GM18520 (cell line): ENCODE data around the gene AFAP1L1.

Experiments
- ATAC-seq: cut with Tn5 transposase; IDR thresholded peaks from one replicate; pipeline ENCODE4 v1.9.1; 2021; ENCODE audit not compliant: unreplicated experiment

AFAP1L1 gene

DNA sequence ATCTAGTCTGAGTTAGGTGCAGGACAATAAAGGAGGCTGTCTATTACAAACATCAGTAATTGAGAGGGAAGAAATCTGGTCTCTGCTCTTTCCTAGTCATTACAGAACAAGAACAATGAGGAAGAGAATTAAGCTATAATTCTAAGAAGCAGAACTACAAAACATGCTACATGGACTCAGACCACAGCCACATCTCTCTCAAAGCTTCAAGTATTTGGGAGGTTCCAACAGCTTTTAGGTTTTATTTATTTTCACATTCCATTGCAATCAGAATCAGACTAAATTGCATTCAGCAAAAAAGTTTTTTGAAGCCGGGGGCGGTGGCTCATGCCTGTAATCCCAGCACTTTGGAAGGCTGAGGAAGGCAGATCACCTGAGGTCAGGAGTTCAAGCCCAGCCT lies 72.5 kb downstream of the AFAP1L1 start:
- ATAC-seq, result no peak

DNA sequence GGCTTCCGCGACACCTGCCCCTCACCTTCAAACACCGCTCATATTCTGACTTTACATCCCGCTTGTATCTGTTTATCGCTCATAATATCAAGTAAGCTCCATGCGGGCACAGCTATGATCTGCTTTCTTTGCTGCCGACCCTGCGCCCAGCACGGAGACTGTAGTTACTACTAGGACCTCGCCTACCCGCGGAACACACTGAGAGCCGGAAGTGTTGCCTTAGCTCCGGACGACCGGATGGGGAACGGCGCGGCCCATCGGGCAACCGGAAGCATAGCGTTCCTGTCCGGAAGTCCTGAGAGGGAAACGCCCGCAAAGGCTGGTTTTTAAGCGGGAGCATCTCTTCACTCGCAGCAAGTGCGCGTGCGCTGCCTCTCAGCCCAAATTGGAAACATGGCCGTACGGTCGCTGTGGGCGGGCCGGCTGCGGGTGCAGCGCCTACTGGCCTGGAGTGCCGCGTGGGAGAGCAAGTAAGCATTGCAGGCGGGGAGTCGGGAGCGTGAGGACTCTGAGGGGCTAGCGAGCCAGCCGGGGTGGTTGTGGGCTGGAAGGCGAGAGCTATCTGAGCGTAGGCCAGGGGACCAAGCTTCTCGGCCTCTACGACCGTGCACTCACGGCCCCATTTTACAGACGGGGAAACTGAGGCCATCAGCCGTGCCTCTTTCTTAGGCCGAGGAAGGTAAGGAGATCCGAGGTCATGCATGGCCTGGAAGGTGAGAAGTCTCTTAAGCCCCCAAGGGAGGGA lies 73.7 kb downstream of the AFAP1L1 start, which contains the start of gene GRPEL2:
Gene GRPEL2, plus strand, starts transcription at position 353 of the 745 bp plus-strand sequence. Its CDS starts 41 bp downstream, at position 394.
- peak; percentile 94 for ATAC-seq

DNA sequence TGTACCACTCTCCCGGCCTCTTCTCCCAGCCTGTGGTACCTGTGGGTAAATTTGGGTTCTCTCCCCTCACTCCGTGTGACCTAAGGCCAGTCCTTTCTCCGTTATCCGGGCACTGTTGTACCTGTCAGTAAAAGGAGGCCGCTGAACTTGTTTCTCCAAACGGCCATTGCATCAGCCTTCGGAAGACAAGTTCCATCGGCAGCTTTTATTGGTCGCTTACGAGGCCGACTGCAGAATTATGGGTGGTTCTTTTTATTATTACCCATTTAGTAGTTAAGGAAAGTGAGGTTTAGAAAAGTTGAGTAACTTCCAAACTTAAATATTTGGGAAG lies 74.2 kb downstream of the AFAP1L1 start:
- ATAC-seq, result no peak

DNA sequence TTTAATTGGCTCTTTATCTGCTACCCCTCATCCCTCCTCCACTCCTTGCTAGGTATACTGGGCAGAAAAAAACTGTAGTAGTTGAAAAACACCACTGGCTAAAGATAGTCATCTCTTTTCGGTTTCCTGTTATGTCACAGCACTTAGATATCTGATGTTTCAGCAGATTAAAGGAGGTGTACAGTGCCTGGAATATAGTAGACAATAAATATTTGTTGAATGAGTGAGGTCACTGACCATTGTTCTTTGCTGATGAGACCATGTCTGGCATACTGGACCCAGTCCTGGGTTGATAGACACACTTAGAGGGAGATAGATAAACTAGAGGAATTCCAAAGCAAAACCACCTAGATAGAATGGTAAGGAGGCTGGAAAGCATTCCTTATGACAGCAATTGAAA lies 76.9 kb downstream of the AFAP1L1 start:
- no peak for ATAC-seq

DNA sequence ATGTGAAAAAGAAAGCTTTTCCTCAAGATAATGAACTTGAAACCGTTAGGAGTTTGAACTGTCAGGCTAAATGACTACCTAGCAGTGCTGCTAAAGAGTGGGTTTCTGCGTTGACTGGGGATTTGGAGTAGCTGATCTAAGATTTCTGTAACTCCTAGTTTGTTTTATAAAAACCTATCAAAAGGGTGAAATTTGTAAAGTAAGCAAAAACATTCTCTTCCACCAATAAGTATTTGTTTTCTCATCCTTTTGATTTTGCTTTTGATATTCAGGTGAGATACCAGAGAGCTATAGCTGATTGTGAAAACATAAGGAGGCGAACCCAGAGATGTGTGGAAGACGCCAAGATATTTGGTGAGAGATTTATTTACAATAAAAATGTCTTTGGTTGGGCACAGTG lies 77.7 kb downstream of the AFAP1L1 start:
- ATAC-seq, result no peak

DNA sequence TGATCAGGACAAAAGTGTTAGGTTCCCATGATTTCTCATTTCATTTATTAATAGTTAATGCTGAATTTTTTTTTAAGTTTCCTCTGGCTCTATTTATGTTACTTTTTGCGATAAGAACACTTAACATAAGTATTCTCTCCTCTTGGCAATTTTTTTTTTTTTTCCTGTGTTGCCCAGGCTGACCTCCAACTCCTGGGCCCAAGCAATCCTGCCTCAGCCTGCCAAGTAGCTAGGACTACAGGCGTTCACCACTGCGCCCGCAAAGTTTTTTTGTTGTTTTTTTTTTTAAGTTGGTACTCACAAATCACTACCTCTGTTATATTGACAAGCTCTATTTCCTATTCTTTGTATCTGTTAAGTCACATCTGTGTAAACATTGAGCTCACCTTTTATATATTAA lies 80.5 kb downstream of the AFAP1L1 start:
- no peak for ATAC-seq

DNA sequence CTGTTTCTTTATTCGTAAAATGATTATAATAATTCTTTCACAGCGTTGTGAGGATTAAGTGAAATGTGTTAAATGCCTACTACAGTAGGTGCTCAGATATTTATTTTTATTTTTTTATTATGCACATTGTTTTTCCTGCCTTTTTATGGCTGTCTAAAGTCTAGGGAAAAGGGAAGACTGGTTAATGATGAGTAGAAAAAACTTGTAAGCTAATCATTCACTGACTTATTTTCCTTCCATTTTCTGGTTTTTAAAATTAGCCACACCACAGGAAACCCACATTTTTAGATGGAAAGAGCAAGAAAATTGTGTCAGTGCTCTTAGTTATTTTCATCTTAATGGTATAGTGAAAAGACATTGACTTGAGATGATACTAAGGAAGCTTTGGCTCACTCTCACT lies 82.3 kb downstream of the AFAP1L1 start:
- no peak for ATAC-seq

DNA sequence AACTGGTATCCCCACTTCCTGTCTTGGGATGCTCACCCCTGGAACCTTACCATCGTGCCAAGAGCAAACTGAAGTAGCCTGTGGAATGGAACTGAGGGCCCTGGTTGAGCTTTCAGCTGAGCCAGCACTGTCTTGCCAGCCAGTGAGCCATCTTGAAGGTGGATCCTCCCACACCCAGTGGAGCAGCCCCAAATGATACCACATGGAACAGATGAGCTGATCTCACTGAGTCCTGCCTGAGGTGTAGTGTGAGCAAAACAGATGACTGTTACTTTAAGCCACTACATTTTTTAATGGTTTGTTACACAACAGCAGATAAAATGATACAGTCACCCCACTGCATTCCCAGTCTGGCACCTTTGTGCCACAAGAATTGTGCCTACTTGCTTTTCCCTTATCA lies 84.0 kb downstream of the AFAP1L1 start:
- no peak for ATAC-seq

DNA sequence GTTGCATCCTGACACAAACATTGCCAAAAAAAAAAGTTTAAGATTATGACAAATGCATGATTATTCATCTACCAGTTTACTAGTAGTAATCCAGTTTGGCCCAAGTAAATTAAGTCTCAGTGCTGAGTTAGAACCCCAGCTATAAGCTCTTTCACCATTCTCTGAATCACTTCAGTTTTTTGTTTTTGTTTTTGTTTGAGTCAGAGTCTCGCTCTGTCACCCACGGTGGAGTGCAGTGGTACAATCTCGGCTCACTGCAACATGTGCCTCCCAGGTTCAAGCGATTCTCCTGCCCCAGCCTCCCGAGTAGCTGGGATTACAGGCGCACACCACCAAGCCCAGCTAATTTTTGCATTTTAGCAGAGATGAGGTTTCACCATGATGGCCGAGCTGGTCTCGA lies 84.7 kb downstream of the AFAP1L1 start:
- no peak for ATAC-seq

DNA sequence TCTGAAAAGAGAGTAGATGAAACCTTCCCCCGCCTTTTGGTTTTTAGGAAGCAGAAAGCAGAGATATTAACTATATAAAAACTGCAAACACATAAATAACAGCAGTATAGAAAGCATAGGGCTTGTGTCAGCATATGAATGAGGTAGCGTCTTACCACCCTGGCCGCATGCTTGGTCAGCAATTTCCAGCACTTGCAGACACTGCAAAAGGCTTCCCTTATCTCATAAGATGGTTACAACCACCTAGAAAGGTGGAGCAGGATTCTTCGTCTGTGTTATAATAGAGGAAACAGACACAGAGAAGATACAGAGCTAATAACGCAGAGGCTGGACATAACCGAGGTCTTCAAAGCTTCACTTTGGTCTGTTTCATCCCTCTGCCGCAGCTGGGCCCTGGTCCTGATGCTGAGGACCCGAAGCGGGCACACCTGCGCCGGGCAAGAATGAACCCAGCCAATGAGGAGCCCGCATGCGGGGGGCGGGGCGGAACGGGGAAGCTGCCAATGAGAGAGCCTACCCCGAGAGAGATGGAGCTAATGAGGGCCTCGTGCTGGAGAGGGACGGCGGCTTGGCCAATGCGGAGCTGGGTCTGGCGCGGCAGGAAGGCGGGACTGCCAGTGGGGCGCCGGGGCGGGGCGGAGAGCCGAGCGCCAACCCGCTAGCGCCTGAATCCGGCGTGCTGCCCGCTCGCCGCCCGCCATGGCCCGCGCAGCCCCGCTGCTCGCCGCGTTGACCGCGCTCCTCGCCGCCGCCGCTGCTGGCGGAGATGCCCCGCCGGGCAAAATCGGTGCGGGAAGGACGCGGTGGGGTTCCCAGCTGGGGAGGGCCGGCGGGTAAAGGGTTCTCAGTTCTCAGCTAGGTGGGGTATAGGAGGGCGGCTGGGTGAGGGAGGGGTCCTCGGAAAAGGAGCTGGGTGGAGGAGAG lies 86.0 kb downstream of the AFAP1L1 start, which contains the start of gene PCYOX1L:
Gene PCYOX1L, plus strand, starts transcription at position 677 of the 924 bp plus-strand sequence. Its CDS starts 23 bp downstream, at position 700.
- peak; percentile 100 for ATAC-seq

DNA sequence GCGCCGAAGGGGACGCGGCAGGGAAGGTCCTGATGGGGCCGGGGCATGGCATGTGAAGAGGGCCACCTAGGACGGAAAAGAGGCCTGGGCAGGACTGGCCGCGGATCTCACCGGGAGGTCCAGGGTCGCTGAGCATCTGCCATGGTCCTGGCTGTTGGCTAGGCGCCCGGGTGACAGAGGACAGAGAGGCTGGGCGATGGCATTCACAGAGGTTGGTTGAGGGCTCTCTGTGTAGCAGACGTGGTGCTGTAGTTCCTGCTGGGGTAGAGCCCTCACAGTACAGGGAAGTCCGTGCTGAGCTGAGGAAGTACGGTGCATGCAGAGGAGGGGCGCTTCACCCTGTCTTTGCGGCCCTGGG lies 86.6 kb downstream of the AFAP1L1 start:
- no peak for ATAC-seq

DNA sequence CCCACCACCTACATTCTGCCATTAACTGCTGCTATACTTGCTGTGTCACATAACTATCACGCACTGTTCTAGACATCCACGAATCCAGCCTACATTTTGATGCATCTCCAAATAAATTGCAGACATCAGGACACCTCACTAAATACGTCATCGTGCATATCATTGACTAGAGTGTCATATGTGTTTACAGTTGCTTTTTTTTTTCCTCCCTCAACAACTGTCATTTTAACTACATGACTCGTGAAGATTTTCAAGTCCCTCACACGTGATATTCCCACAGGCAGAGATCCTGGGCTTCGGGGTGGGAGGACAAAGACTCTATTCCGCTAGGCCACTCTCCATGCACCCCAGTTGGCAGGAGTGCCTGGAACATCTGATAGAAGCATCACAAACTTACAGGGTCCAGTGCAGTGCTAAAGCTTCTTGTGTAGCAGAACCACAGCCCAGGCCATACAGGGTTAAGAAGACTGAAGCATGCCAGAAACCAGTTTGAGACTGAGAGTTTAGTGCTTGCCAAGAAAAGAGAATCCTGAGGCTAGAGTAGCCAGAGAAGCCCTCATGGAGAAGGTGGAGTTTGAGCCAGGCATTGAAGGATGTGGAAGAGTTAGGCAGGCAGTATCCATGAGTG lies 87.3 kb downstream of the AFAP1L1 start:
- ATAC-seq, result no peak

DNA sequence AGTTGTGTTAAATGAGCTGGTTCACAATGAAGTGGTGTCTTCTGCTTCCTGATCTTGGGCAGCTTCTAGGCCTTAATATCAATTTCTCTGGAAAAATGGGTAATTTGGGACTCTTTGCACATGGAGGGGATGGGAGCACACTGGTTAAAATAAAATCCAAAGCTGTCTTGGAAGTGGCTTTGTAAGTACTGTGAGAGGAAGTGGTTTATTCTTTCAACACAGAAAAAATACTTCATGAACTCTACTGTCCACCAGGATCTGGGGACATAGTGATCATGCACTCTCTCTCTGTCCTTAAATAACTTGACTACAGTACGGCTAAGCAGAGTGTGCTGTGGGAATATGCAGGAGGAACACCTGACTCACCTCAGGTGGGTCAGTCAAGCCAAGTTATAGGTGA lies 88.6 kb downstream of the AFAP1L1 start:
- no peak for ATAC-seq

DNA sequence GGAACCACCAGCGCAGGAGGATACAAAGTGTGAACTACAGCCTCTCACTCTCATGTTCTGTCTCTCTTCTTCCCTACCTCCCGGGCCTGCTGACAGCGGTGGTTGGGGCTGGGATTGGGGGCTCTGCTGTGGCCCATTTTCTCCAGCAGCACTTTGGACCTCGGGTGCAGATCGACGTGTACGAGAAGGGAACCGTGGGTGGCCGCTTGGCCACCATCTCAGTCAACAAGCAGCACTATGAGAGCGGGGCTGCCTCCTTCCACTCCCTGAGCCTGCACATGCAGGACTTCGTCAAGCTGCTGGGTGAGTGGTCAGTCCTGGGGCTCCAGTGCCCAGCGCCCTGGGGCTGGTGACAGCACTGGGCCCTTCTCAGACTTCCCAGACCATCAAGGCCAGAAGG lies 90.9 kb downstream of the AFAP1L1 start:
- ATAC-seq, result no peak

DNA sequence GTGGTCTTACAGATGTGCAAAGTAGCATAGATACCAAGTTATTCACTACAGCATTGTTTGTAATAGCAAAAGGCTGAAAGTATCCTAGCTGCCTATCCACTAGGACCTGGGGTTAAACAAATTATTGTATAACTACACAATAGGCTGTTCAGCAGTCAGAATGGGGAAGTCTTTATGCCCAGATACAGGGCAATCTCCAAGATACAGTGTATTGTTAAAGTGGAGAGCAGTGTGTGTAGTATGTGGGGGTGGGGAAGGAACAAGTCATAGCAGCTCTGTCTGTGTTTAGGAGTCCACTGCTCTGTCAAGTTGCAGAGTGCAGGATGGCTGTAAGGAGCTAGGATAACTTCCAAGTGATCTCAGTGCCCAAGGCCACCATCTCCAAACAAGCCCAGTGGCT lies 91.7 kb downstream of the AFAP1L1 start:
- no peak for ATAC-seq

DNA sequence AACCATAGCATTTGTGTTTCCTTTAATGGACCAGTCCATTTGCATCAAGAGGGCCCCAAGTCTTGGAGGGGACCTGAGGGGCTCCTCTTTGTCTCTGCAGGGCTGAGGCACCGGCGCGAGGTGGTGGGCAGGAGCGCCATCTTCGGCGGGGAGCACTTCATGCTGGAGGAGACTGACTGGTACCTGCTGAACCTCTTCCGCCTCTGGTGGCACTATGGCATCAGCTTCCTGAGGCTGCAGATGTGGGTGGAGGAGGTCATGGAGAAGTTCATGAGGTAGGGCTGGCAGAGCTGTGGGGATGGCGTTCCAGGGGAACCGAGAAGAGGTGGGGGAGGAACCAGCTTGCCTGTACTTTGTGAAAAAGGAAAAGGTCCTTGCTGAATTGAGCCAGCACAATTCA lies 92.3 kb downstream of the AFAP1L1 start:
- no peak for ATAC-seq

DNA sequence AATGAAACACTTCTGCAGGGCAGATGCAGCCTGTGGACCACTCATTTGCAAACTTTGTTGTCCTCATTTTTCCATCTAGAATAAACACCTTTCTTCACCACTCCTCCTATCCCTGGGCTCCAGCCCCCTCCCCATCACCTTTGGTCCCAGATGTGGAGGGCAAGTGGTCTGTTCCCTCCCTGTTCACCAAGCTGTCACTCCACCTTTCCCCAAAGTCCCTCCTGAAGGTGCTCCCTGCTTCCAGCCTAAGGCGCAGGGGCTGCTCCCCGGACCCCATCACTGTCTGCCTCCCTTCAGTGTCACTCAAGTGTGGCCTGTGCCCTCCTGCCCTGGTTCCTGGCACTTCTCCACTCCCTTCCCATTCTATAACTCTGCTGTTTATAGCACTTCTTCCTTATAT lies 93.1 kb downstream of the AFAP1L1 start:
- ATAC-seq, result no peak

DNA sequence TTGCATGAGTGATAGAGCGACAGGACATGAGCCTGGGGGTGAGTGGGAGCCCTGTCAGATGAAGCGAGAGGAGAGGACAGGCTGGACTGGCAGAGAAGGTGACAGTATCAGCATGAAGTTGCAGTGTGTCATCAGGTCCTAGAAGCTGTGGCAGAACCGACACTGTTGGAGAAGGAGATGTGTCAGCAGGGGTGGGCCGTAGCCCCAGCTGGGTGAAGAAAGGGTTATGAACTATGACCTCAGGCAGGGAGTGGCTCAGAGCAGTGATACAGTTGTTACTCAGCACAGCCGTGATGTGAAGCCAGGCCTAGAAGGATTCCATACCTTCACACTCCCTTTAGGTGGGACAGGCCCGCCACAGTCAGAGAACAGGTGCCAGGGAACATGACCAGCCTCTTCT lies 93.8 kb downstream of the AFAP1L1 start:
- ATAC-seq, result no peak

DNA sequence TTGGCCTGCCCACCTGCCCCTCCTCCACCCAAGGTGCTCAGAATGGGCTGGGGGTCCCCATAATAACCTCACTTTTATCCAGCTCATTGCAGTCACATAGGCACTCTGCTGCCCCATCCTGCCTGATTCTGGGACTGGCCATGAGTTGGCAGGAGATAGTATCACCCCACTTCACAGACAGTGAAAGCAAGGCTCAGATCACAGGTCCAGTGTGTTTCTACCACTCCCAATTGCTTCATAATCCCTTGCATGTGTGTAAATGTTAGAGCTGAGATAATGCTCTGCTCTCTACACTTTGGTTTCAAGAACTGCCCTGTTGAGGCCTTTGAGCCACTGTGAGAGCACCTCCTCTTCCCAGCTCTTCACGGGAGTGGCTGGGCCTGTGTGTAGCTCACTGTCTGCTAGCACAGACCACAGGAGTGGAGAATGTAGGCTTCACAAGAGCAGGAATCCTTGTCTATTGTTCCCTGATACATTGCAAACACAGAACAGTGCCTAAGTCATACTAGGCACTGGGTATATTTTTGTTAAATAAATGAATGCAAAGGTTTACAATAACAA lies 94.6 kb downstream of the AFAP1L1 start:
- no peak for ATAC-seq

DNA sequence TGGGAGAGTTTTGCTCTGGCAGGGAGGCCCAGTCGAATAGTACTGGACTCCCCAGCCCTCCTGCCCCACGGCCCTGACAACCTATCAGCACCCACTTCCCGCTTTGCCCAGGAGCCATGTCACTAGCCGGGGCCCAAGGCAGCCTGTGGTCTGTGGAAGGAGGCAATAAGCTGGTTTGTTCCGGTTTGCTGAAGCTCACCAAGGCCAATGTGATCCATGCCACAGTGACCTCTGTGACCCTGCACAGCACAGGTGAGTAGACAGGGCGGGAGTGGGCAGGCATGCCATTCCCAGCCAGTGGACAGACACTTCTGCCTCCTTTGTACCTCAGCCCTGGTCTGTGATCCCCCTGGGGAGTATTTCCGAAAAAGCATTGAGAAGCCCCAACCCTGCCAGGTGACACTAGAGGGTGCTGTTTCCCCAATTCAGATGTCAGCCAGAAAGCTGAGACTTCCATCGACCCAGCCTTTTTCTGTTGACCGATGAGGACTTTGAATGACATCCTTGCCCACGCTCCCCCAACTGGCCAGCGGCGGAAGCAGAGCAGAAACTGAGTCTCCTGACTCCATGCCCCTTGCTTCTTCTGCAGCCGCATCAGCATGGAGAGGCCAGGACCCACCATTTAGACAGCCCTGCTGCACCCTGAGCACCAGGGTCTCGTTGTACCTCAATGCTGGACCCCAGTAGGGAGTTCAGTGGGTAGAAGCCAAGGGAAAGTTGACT lies 95.8 kb downstream of the AFAP1L1 start:
- ATAC-seq, result peak; percentile 49
